ENCODE measurements around the gene PRR12.

PRR12 gene

DNA sequence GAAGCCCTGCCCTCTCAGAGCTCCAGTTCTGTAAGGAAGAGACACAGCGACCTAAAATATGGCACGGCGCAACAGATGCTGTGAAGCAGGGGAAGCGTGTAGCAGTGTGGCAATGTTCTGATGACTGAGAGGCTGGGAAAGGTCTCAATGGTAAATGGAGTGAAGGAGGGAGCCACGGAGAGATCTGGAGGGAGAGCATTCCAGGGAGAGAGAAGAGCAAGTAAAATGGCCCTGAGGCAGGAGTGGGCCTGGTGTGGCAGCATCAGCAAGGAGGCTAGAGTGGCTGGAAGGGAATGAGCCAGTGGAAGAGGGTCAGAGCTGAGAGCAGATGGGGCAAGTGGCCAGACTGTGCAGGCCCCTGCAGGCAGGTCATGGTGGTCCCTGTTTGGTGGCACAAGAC is 46.8 kb upstream of the PRR12 start:
- Histone ChIP-seq H3K4me2 (ENCODE audit: low read length) (no peak overlapping the region), H3K4me1 (no peaks in the 10 kb centered on the region), H3K79me2 (no peaks in the 10 kb centered on the region), H3K36me3 (ENCODE audit: control insufficient read depth, insufficient read depth, low read length) (no peaks in the 10 kb centered on the region), H3K27me3 (ENCODE audit: control insufficient read depth, insufficient read depth, low read length) (no peaks in the 10 kb centered on the region), H3K4me3 (ENCODE audit: low read depth, low read length) (no peak overlapping the region), H3K9ac (no peak overlapping the region), H3K9me3 (ENCODE audit: control insufficient read depth, low read length) (no peaks in the 10 kb centered on the region), H3K27ac (no peak overlapping the region), H2AFZ (no peak overlapping the region)
- TF ChIP-seq, protein P1, sequence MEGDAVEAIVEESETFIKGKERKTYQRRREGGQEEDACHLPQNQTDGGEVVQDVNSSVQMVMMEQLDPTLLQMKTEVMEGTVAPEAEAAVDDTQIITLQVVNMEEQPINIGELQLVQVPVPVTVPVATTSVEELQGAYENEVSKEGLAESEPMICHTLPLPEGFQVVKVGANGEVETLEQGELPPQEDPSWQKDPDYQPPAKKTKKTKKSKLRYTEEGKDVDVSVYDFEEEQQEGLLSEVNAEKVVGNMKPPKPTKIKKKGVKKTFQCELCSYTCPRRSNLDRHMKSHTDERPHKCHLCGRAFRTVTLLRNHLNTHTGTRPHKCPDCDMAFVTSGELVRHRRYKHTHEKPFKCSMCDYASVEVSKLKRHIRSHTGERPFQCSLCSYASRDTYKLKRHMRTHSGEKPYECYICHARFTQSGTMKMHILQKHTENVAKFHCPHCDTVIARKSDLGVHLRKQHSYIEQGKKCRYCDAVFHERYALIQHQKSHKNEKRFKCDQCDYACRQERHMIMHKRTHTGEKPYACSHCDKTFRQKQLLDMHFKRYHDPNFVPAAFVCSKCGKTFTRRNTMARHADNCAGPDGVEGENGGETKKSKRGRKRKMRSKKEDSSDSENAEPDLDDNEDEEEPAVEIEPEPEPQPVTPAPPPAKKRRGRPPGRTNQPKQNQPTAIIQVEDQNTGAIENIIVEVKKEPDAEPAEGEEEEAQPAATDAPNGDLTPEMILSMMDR (IDR thresholded peaks at IDR 0.05), result no peak

DNA sequence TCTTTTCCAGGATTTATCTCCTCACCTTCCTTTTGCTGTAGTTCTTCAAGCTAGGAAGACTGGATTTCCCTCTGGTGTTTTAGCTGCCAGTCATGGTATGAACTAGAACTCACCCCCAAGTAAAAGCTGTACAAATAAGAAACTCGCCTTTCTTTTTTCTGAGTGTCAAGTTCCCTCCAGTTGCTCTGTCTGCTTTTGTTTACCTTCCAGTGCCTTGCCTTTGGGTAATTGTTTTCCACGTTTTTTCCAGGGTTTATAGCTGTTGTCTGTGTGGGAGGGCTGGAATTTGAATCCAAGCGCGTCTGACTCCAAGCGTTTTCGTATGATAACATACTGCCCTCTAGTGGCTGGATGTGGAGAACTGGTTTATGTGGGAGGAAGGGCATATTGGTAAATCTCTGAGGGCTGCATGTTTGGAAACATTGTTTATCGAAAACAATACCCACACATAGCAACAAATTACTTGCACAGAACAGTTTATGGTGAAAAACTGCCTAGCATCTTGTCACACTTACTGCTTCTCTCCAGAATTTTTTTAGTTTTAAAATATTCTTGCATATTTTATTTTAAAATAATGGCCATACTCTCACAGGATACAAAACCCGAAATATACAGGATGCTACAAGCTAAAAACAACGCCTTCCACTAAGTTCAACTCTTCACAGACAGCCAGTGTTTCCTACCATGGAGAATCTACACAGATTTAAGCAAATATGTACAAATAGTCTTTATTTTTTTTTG is 44.0 kb upstream of the PRR12 start:
- no peak overlapping the region for H3K27ac ChIP-seq
- no peak overlapping the region for H3K9ac ChIP-seq
- H3K9me3 ChIP-seq (ENCODE audit: control insufficient read depth, low read length), result no peaks in the 10 kb centered on the region
- no peaks in the 10 kb centered on the region for H3K36me3 ChIP-seq (ENCODE audit: control insufficient read depth, insufficient read depth, low read length)
- no peaks in the 10 kb centered on the region for H3K79me2 ChIP-seq
- no peaks in the 10 kb centered on the region for H3K4me1 ChIP-seq
- H2AFZ ChIP-seq, result peak overlapping the region; percentile 56
- H3K4me2 ChIP-seq (ENCODE audit: low read length), result peak overlapping the region; percentile 16
- H3K4me3 ChIP-seq (ENCODE audit: low read depth, low read length), result no peak overlapping the region
- no peaks in the 10 kb centered on the region for H3K27me3 ChIP-seq (ENCODE audit: control insufficient read depth, insufficient read depth, low read length)
- TF ChIP-seq, protein P1 (IDR thresholded peaks at IDR 0.05), result peak; percentile 92

DNA sequence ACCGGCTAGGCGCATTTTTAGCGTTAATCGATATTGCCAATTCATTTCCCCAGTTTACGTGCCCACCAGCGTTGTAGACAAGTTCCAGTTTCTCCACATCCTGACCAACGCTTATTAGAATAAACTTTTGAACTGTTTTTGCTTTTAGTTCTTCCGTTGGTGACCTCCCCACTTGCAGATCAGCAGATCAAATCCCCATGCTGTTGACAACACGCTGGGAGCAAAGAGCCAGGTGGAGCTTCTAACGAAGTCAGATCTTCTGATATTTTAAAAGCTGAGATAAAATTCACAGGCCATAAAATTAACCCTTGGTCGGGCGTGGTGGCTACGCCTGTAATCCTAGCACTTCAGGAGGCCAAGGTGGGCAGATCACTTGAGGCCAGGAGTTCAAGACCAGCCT is 41.9 kb upstream of the PRR12 start:
- H3K4me2 ChIP-seq (ENCODE audit: low read length), result no peak overlapping the region
- H3K4me3 ChIP-seq (ENCODE audit: low read depth, low read length), result no peak overlapping the region
- no peak overlapping the region for H3K27ac ChIP-seq
- H3K36me3 ChIP-seq (ENCODE audit: control insufficient read depth, insufficient read depth, low read length), result no peaks in the 10 kb centered on the region
- H3K9me3 ChIP-seq (ENCODE audit: control insufficient read depth, low read length), result no peaks in the 10 kb centered on the region
- no peaks in the 10 kb centered on the region for H3K27me3 ChIP-seq (ENCODE audit: control insufficient read depth, insufficient read depth, low read length)
- H2AFZ ChIP-seq, result no peak overlapping the region
- H3K4me1 ChIP-seq, result no peaks in the 10 kb centered on the region
- H3K79me2 ChIP-seq, result no peaks in the 10 kb centered on the region
- TF ChIP-seq, protein P1 (IDR thresholded peaks at IDR 0.05), result no peak
- no peak overlapping the region for H3K9ac ChIP-seq

DNA sequence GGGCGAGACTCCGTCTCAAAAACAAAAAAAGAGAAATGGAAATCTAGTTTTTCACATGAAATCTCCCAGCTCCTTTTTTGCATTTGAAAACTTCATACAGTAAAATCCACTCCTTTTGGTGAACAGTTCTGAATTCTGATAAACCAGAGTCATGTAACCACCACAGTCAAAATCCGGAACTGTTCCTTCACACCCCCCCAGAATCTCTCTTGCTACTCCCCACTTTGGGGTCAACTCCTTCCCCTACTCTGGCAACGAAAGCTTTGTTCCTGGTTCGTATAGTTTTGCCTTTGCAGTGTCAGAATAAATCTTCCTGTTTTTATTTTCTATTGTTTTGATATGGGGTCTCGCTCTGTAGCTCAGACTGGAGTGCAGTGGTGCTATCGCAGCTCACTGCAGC is 39.5 kb upstream of the PRR12 start:
- no peaks in the 10 kb centered on the region for H3K27me3 ChIP-seq (ENCODE audit: control insufficient read depth, insufficient read depth, low read length)
- H3K27ac ChIP-seq, result no peak overlapping the region
- no peak overlapping the region for H2AFZ ChIP-seq
- H3K9me3 ChIP-seq (ENCODE audit: control insufficient read depth, low read length), result no peaks in the 10 kb centered on the region
- no peaks in the 10 kb centered on the region for H3K36me3 ChIP-seq (ENCODE audit: control insufficient read depth, insufficient read depth, low read length)
- H3K79me2 ChIP-seq, result no peaks in the 10 kb centered on the region
- no peak overlapping the region for H3K4me3 ChIP-seq (ENCODE audit: low read depth, low read length)
- H3K4me2 ChIP-seq (ENCODE audit: low read length), result no peak overlapping the region
- TF ChIP-seq, protein P1 (IDR thresholded peaks at IDR 0.05), result no peak
- H3K9ac ChIP-seq, result no peak overlapping the region
- no peaks in the 10 kb centered on the region for H3K4me1 ChIP-seq

DNA sequence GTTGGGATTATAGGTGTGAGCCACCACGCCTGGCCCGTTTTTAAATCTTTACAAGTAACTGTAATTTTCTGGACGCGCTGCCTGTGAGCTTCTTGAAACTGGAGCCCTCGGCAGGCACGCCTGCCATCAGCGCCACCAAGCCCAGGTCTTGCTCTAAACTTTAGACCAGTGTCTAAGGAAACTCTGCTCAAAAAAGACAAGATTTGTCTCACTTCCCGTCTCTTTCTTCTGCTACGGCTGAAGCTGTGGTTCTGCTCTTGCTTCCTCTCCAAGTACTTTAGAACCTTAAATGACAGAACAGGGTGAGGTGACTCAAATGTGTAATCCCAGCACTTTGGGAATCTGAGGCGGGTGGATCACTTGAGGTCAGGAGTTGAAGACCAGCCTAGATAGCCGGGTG is 38.2 kb upstream of the PRR12 start:
- Histone ChIP-seq H2AFZ (no peak overlapping the region), H3K27ac (no peak overlapping the region), H3K79me2 (no peaks in the 10 kb centered on the region), H3K36me3 (ENCODE audit: control insufficient read depth, insufficient read depth, low read length) (no peaks in the 10 kb centered on the region), H3K9ac (no peak overlapping the region), H3K27me3 (ENCODE audit: control insufficient read depth, insufficient read depth, low read length) (no peaks in the 10 kb centered on the region), H3K4me2 (ENCODE audit: low read length) (no peak overlapping the region), H3K4me1 (no peaks in the 10 kb centered on the region), H3K4me3 (ENCODE audit: low read depth, low read length) (no peak overlapping the region), H3K9me3 (ENCODE audit: control insufficient read depth, low read length) (no peaks in the 10 kb centered on the region)
- TF ChIP-seq, protein P1 (IDR thresholded peaks at IDR 0.05), result no peak

Data from parathyroid adenoma (tissue), 2 donors.